HG03175 (cell line): ENCODE results near the gene DAPK3.
"Not testable (repeated sequence)": the region's sequence is repeated elsewhere in the genome, so short reads cannot be mapped to it uniquely, and the experiment has no call there.

Experiments used
- ATAC-seq: cut with Tn5 transposase; IDR thresholded peaks from one replicate; pipeline ENCODE4 v1.9.1; 2021; ENCODE audit warnings: mild to moderate bottlenecking, moderate library complexity; ENCODE audit not compliant: unreplicated experiment

DAPK3 gene

GRCh38 chr19:3970808-3971598 lies at the start of gene DAPK3:
DAPK3 (minus strand) TSS chr19:3971099; CDS start chr19:3969735, 1,364 bp downstream.
- ATAC-seq = peak; percentile 96

- no peak for ATAC-seq
These were observed 48.7 kb upstream of the DAPK3 start for GRCh38 chr19:4019578-4019977.

GRCh38 chr19:4018775-4019504 lies 48.0 kb upstream of the DAPK3 start:
- ATAC-seq = no peak

GRCh38 chr19:4018140-4018613 lies 47.3 kb upstream of the DAPK3 start:
- ATAC-seq = no peak

- no peak for ATAC-seq
These were observed 46.2 kb upstream of the DAPK3 start for GRCh38 chr19:4016903-4017638.

- ATAC-seq = no peak
These were observed 45.6 kb upstream of the DAPK3 start for GRCh38 chr19:4016486-4016885.

- no peak for ATAC-seq
These were observed 45.0 kb upstream of the DAPK3 start for GRCh38 chr19:4015705-4016402.

GRCh38 chr19:4014541-4015491 lies 43.9 kb upstream of the DAPK3 start:
- ATAC-seq = no peak

GRCh38 chr19:4013886-4014540 lies 43.1 kb upstream of the DAPK3 start:
- no peak for ATAC-seq

- no peak for ATAC-seq
These were observed 42.2 kb upstream of the DAPK3 start for GRCh38 chr19:4012975-4013634.

- ATAC-seq = no peak
These were observed 41.4 kb upstream of the DAPK3 start for GRCh38 chr19:4012092-4012974.

GRCh38 chr19:4011430-4011829 lies 40.5 kb upstream of the DAPK3 start:
- ATAC-seq = not testable (repeated sequence)

- no peak for ATAC-seq
These were observed 39.9 kb upstream of the DAPK3 start for GRCh38 chr19:4010808-4011110.

- no peak for ATAC-seq
These were observed 39.3 kb upstream of the DAPK3 start for GRCh38 chr19:4009990-4010807.

GRCh38 chr19:4007836-4008539 lies 37.1 kb upstream of the DAPK3 start:
- ATAC-seq = no peak
